Hepatocyte (in vitro differentiated cells): Measurements from ENCODE around the gene ITGB1. TPM values are rescaled to one million over a fixed set of nuclear protein-coding genes. Genes with fewer than 3 reads are reported as not detected.

Experiments used
- DNase-seq: peaks from one replicate; pipeline ENCODE4 v3.0.0-alpha.2; 2016; ENCODE audit warnings: low spot score
- H2AFZ ChIP-seq: fragments of 200-600 bp; sonication (generic); 2 replicates; pipeline ENCODE4 v1.6.0; 2016; ENCODE audit warnings: antibody characterized with exemption, mild to moderate bottlenecking
- H3K27ac ChIP-seq: fragments of 200-600 bp; sonication (generic); 2 replicates; pipeline ENCODE4 v1.5.1; 2016; ENCODE audit warnings: mild to moderate bottlenecking
- H3K27me3 ChIP-seq: fragments of 200-600 bp; sonication (generic); 2 replicates; pipeline ENCODE4 v1.6.1; 2016
- H3K36me3 ChIP-seq: fragments of 200-600 bp; sonication (generic); replicated peaks from 2 replicates; pipeline ENCODE4 v1.5.1; 2016; ENCODE audit warnings: low read depth; ENCODE audit not compliant: insufficient read depth
- H3K4me1 ChIP-seq: fragments of 200-600 bp; sonication (generic); 2 replicates; pipeline ENCODE4 v1.5.1; 2016; ENCODE audit warnings: mild to moderate bottlenecking, moderate library complexity; ENCODE audit not compliant: insufficient read depth
- H3K4me2 ChIP-seq: fragments of 200-600 bp; sonication (generic); 2 replicates; pipeline ENCODE4 v1.6.0; 2016
- H3K4me3 ChIP-seq: fragments of 200-600 bp; sonication (generic); 2 replicates; pipeline ENCODE4 v1.5.1; 2016; ENCODE audit warnings: mild to moderate bottlenecking
- H3K79me2 ChIP-seq: fragments of 200-600 bp; sonication (generic); 2 replicates; pipeline ENCODE4 v1.6.0; 2017; ENCODE audit warnings: mild to moderate bottlenecking
- H3K9me2 ChIP-seq: fragments of 200-600 bp; sonication (generic); replicated peaks from 2 replicates; pipeline ENCODE4 v1.6.0; 2017; ENCODE audit warnings: mild to moderate bottlenecking; ENCODE audit not compliant: insufficient read depth
- H3K9me3 ChIP-seq: fragments of 200-600 bp; sonication (generic); 2 replicates; pipeline ENCODE4 v1.5.1; 2016; ENCODE audit warnings: low read depth, mild to moderate bottlenecking
- H4K20me1 ChIP-seq: fragments of 200-600 bp; sonication (generic); 2 replicates; pipeline ENCODE4 v1.6.0; 2016; ENCODE audit warnings: mild to moderate bottlenecking; ENCODE audit not compliant: insufficient read depth, poor library complexity, severe bottlenecking
- EZH2 ChIP-seq: fragments of 200-600 bp; sonication (generic); IDR thresholded peaks from 2 replicates; pipeline ENCODE4 v1.6.1; 2016; ENCODE audit warnings: antibody characterized with exemption, mild to moderate bottlenecking, borderline replicate concordance
- EZH2phosphoT487 ChIP-seq: fragments of 200-600 bp; sonication (generic); IDR thresholded peaks from one replicate; pipeline ENCODE4 v1.6.1; 2018; ENCODE audit warnings: antibody characterized with exemption, mild to moderate bottlenecking, low read depth, moderate library complexity; ENCODE audit not compliant: unreplicated experiment, severe bottlenecking
- WGBS: methylation state at CpG from one replicate; pipeline ENCODE4 v1.1.6; 2016; ENCODE audit warnings: low lambda C conversion rate; ENCODE audit errors: missing lambda C conversion rate; 5-methylcytosine and 5-hydroxymethylcytosine counted together
- polyA plus RNA-seq: library from polyadenylated mRNA; unstranded; fragments of >200 nt; fragmentation: Nextera tagmentation; extraction: Ambion mirVana; gene quantifications from 2 replicates; pipeline ENCODE4 v1.2.1, GENCODE V29; 2016
- total RNA-seq: library from RNA; depleted of rRNA; stranded (reverse); fragments of >200 nt; gene quantifications from 2 replicates; pipeline ENCODE4 v1.2.3, GENCODE V29; 2014
- TF ChIP-seq, protein P1 (sequence below): fragments of 200-600 bp; sonication (generic); IDR thresholded peaks from 2 replicates; pipeline ENCODE4 v1.5.1; 2016; ENCODE audit warnings: antibody characterized with exemption, mild to moderate bottlenecking; ENCODE audit not compliant: poor library complexity

ITGB1 gene
- total and polyA plus RNA-seq, 2 experiments from 2014 or later: 291 to 552 TPM

DNA sequence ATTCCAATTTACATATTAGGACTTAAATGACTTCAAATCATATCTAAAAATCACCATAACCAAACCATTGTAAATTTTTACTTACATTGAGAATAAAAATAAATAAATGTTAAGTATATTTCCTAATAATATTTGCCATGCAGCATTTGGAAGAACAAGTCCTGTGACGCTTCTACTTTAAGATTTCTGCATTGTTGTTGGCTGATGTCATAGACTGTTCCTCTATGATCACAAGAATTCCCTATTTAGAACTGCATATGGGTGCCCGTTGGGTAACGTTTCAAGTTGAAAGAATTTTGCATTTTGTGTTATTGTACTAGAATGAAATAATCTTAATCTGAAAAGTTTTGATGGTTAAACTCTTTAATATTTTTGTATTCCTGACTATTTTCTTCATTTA, 5.1 kb upstream of the ITGB1 start:
- Histone ChIP-seq H2AFZ (no peak overlapping the region), H3K36me3 (no peaks in the 10 kb centered on the region), H3K9me3 (no peaks in the 10 kb centered on the region), H4K20me1 (no peaks in the 10 kb centered on the region), H3K4me1 (peaks cover 14% of the 10 kb centered on the region), H3K9me2 (no peaks in the 10 kb centered on the region), H3K4me3 (no peak overlapping the region), H3K27ac (no peak overlapping the region), H3K79me2 (peaks cover 24% of the 10 kb centered on the region), H3K27me3 (no peaks in the 10 kb centered on the region), H3K4me2 (no peak overlapping the region)
- no peak for DNase-seq
- 51% methylated on average over 3 of the region's 3 CpGs for WGBS
- TF ChIP-seq, protein P1, sequence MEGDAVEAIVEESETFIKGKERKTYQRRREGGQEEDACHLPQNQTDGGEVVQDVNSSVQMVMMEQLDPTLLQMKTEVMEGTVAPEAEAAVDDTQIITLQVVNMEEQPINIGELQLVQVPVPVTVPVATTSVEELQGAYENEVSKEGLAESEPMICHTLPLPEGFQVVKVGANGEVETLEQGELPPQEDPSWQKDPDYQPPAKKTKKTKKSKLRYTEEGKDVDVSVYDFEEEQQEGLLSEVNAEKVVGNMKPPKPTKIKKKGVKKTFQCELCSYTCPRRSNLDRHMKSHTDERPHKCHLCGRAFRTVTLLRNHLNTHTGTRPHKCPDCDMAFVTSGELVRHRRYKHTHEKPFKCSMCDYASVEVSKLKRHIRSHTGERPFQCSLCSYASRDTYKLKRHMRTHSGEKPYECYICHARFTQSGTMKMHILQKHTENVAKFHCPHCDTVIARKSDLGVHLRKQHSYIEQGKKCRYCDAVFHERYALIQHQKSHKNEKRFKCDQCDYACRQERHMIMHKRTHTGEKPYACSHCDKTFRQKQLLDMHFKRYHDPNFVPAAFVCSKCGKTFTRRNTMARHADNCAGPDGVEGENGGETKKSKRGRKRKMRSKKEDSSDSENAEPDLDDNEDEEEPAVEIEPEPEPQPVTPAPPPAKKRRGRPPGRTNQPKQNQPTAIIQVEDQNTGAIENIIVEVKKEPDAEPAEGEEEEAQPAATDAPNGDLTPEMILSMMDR: no peak
- no peak for TF ChIP-seq EZH2phosphoT487

DNA sequence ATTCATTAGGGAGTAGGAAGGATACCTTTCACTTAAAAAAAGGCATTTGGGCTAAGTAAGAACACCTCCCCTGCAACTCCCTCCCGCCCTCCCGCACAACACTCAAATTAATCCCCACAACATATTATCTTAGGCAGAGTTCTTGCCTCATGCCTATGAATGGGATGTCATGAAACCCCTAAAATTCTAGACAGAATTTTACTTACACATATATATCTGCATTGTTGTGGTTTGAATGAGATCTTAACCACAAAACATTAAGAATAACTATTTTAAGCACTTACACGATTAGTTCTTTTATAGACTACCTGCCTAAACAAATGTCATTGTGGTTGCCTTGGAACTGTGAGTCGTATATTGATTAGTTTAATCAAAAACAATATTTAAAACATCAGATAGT, 4.5 kb upstream of the ITGB1 start:
- Histone ChIP-seq H3K36me3 (no peaks in the 10 kb centered on the region), H3K27me3 (no peaks in the 10 kb centered on the region), H3K27ac (peak overlapping the region; percentile 59), H3K4me3 (no peak overlapping the region), H3K9me3 (no peaks in the 10 kb centered on the region), H4K20me1 (no peaks in the 10 kb centered on the region), H3K79me2 (peaks cover 27% of the 10 kb centered on the region), H3K4me2 (no peak overlapping the region), H3K9me2 (no peaks in the 10 kb centered on the region), H3K4me1 (peaks cover 14% of the 10 kb centered on the region), H2AFZ (no peak overlapping the region)
- 81% methylated on average over 4 of the region's 4 CpGs for WGBS
- TF ChIP-seq EZH2 (no peak), EZH2phosphoT487 (no peak)
- TF ChIP-seq, protein P1: no peak
- no peak for DNase-seq

DNA sequence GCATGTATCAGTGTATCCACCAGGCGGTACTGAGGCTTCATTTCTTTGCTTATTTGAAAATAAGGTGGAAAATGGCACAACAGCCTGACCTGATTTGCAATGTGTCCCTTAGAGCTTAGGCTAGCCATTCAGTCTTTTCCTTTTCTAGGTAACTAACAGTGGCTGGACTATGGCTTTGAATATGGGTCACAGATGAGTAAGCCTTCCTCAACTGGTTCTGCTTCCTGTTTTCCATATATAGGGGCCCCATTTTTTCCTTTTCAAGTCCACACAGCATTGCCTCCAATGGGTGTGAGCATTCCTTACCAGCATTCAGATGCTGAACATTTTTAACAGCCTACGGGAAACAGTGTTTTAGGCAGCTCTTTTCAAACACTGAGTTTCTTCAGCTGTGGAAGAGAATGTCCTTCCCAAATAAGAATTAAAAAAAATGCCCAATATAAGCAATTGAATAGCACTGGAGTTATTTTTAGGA, 3.9 kb upstream of the ITGB1 start:
- Histone ChIP-seq H3K4me3 (no peak overlapping the region), H3K27ac (peak overlapping the region; percentile 59)
- DNase-seq: peak; percentile 38

More for the DNA sequence above, 3.9 kb upstream of the ITGB1 start:
- TF ChIP-seq EZH2phosphoT487 (no peak), EZH2 (no peak)
- TF ChIP-seq, protein P1: no peak
- Histone ChIP-seq H3K27me3 (no peaks in the 10 kb centered on the region), H4K20me1 (peaks cover 5% of the 10 kb centered on the region), H3K4me2 (no peak overlapping the region), H3K9me3 (no peaks in the 10 kb centered on the region), H3K4me1 (peaks cover 14% of the 10 kb centered on the region), H2AFZ (no peak overlapping the region), H3K79me2 (peaks cover 33% of the 10 kb centered on the region), H3K36me3 (no peaks in the 10 kb centered on the region), H3K9me2 (no peaks in the 10 kb centered on the region)
- WGBS: 63% methylated on average over 2 of the region's 2 CpGs
